Mesothelial cell of epicardium (in vitro differentiated cells): ENCODE measurements around the gene KCNH3. TPM values are rescaled to one million over a fixed set of nuclear protein-coding genes. Genes with fewer than 3 reads are reported as not detected.
A peak's percentile ranks its signal among the peaks of the same experiment; 100 is the strongest.

Source experiments
- DNase-seq, 2 experiments: peaks; one replicate each; pipeline ENCODE4 v3.0.0; 2021; ENCODE audit warnings: low spot score in 2 of 2; ENCODE audit not compliant: unreplicated experiment in 2 of 2
- H3K27ac Mint-ChIP-seq: 2 replicates; pipeline ENCODE4 v1.8.0; 2021; ENCODE audit warnings: mixed read lengths
- H3K27me3 Mint-ChIP-seq: 2 replicates; pipeline ENCODE4 v1.8.0; 2021; ENCODE audit warnings: low read depth, mixed read lengths
- H3K36me3 Mint-ChIP-seq: 2 replicates; pipeline ENCODE4 v1.8.0; 2021; ENCODE audit warnings: mixed read lengths
- H3K4me1 Mint-ChIP-seq: 2 replicates; pipeline ENCODE4 v1.8.0; 2021; ENCODE audit warnings: mixed read lengths
- H3K4me3 Mint-ChIP-seq: 2 replicates; pipeline ENCODE4 v1.8.0; 2021; ENCODE audit warnings: mild to moderate bottlenecking, moderate library complexity, mixed read lengths
- H3K9me3 Mint-ChIP-seq: 2 replicates; pipeline ENCODE4 v1.8.0; 2021; ENCODE audit warnings: mixed read lengths
- total RNA-seq: library from RNA; stranded (reverse); gene quantifications from 3 replicates; pipeline ENCODE4 v1.2.1, GENCODE V29; 2021
- TF ChIP-seq, protein P1 (sequence below): fragments of 200-600 bp; sonication (generic); IDR thresholded peaks from one replicate; pipeline ENCODE4 v1.5.0; 2021; ENCODE audit warnings: antibody characterized with exemption; ENCODE audit not compliant: unreplicated experiment

The KCNH3 gene
- total RNA-seq, 1 donor from 2014 or later, result 1.8 TPM

DNA sequence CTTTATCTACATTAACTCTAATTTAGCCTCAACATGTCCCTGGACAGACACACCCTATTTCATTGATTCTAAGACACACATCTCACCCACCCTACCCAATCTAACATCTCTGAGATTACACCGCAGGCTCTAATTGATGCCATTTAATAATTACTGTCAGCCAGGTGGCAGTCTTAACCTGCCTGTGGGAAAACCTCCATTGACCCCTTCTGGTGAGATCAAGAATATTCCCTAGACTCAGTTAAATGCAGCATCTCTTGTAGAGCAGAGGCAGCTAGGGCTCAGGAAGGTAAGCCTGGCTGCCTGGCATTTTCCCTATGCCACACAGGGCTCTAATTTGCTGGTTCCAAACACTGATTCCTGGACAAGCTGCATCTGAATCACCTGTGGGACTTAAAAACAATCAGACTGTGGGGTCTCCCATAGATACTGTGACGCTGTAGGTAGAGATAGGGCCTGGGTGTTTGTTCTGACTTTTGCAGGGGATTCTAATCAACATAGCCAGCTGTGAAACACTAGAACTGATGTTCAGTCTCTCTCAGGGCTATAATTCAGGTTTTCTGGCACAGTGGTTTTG lies 14.8 kb downstream of the KCNH3 start:
- DNase-seq, result no peak
- no peak overlapping the region for H3K4me3 Mint-ChIP-seq
- peaks cover 14% of the 10 kb centered on the region for H3K27me3 Mint-ChIP-seq
- H3K27ac Mint-ChIP-seq, result no peak overlapping the region
- H3K36me3 Mint-ChIP-seq, result peaks cover 9% of the 10 kb centered on the region
- peaks cover 3% of the 10 kb centered on the region for H3K4me1 Mint-ChIP-seq
- TF ChIP-seq, protein P1, sequence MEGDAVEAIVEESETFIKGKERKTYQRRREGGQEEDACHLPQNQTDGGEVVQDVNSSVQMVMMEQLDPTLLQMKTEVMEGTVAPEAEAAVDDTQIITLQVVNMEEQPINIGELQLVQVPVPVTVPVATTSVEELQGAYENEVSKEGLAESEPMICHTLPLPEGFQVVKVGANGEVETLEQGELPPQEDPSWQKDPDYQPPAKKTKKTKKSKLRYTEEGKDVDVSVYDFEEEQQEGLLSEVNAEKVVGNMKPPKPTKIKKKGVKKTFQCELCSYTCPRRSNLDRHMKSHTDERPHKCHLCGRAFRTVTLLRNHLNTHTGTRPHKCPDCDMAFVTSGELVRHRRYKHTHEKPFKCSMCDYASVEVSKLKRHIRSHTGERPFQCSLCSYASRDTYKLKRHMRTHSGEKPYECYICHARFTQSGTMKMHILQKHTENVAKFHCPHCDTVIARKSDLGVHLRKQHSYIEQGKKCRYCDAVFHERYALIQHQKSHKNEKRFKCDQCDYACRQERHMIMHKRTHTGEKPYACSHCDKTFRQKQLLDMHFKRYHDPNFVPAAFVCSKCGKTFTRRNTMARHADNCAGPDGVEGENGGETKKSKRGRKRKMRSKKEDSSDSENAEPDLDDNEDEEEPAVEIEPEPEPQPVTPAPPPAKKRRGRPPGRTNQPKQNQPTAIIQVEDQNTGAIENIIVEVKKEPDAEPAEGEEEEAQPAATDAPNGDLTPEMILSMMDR, result peak; percentile 17
- no peaks in the 10 kb centered on the region for H3K9me3 Mint-ChIP-seq

DNA sequence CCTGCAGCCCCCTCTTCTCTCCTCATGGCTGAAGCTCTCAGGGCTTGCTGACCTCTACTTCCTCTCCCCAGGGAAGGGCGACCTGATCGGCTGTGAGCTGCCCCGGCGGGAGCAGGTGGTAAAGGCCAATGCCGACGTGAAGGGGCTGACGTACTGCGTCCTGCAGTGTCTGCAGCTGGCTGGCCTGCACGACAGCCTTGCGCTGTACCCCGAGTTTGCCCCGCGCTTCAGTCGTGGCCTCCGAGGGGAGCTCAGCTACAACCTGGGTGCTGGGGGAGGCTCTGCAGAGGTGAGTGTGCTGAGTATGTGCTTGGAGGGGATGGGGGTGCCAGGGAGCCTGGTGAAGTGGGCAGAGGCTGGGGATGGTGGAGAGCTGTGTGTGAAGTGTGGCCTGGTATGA lies 15.4 kb downstream of the KCNH3 start:
- no peak for DNase-seq
- Mint-ChIP-seq H3K27ac (no peak overlapping the region), H3K4me1 (no peaks in the 10 kb centered on the region), H3K27me3 (peaks cover 11% of the 10 kb centered on the region), H3K36me3 (peaks cover 13% of the 10 kb centered on the region), H3K4me3 (no peak overlapping the region), H3K9me3 (no peaks in the 10 kb centered on the region)
- TF ChIP-seq, protein P1, result no peak

DNA sequence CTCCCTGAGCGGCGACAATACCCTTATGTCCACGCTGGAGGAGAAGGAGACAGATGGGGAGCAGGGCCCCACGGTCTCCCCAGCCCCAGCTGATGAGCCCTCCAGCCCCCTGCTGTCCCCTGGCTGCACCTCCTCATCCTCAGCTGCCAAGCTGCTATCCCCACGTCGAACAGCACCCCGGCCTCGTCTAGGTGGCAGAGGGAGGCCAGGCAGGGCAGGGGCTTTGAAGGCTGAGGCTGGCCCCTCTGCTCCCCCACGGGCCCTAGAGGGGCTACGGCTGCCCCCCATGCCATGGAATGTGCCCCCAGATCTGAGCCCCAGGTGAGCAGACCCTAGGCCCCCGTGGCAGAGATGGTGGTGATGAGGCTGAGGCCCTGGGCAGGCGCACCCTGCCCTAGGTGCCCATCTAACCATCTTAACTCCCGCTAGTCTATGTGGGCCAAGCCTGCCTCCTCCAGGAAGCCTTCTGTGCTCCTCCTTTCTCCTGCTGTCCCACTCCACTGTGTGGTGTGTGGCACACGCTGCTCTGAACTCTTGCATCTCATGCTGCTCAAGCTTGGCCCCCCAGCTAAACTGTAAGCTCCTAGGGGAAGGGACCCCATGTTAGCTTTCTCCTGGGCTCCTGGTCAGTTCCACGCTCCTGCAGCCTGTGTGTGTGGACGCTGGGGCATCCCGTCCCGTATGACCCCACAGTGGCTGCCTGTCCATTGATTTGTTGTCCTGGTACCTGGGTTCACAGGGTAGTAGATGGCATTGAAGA lies 17.0 kb downstream of the KCNH3 start:
- Mint-ChIP-seq H3K4me3 (no peak overlapping the region), H3K4me1 (no peaks in the 10 kb centered on the region), H3K27ac (no peak overlapping the region), H3K9me3 (no peaks in the 10 kb centered on the region), H3K36me3 (peaks cover 17% of the 10 kb centered on the region), H3K27me3 (peaks cover 3% of the 10 kb centered on the region)
- TF ChIP-seq, protein P1, result no peak
- DNase-seq, result no peak

DNA sequence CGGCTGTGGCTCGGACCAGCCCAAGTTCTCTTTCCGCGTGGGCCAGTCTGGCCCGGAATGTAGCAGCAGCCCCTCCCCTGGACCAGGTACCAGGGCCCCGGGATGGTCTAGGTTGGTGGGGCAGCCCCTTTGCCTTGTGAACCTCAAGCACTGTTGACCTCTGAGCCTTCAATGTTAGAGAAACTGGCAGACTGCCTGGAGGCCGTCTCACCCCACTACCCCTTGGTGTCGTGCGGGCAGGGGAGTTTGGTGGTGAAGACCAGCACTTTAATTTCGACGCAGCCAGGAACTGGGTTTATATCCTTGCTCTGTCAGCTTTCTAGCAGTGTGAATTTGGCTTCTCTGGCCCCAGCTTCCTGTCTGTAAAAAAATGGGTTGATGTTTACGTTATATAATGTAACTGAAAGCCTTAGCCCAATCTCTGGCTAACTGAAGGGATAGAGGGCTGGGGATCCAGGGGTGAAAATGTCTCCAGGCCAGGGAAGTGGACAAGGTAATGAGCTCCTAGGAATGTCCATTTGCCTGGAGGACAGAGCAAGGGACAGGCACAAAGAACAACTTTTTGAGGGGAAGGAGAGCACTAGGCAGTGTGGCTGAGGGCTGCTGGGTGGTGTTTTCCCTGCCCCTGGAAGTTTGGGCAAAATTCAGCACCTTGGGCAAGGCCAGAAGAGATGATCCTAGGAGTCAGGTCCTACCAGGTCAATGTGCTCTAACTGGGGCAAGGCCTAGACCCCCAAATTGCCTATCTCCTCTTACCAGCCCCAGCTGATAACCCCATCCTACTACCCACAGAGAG lies 17.8 kb downstream of the KCNH3 start:
- Mint-ChIP-seq H3K4me1 (no peaks in the 10 kb centered on the region), H3K27me3 (peaks cover 2% of the 10 kb centered on the region), H3K4me3 (no peak overlapping the region), H3K27ac (no peak overlapping the region), H3K9me3 (no peaks in the 10 kb centered on the region), H3K36me3 (peaks cover 19% of the 10 kb centered on the region)
- no peak for DNase-seq
- TF ChIP-seq, protein P1, result no peak

DNA sequence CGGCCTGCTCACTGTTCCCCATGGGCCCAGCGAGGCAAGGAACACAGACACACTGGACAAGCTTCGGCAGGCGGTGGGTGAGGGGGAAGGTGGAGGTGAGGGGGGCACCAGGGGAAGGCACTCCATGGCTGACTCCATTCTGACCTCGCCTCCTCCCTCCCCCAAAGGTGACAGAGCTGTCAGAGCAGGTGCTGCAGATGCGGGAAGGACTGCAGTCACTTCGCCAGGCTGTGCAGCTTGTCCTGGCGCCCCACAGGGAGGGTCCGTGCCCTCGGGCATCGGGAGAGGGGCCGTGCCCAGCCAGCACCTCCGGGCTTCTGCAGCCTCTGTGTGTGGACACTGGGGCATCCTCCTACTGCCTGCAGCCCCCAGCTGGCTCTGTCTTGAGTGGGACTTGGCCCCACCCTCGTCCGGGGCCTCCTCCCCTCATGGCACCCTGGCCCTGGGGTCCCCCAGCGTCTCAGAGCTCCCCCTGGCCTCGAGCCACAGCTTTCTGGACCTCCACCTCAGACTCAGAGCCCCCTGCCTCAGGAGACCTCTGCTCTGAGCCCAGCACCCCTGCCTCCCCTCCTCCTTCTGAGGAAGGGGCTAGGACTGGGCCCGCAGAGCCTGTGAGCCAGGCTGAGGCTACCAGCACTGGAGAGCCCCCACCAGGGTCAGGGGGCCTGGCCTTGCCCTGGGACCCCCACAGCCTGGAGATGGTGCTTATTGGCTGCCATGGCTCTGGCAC lies 18.5 kb downstream of the KCNH3 start:
- TF ChIP-seq, protein P1, result no peak
- Mint-ChIP-seq H3K9me3 (no peaks in the 10 kb centered on the region), H3K27me3 (no peaks in the 10 kb centered on the region), H3K4me1 (no peaks in the 10 kb centered on the region), H3K27ac (no peak overlapping the region), H3K36me3 (peaks cover 25% of the 10 kb centered on the region), H3K4me3 (no peak overlapping the region)
- no peak for DNase-seq
